Thyroid gland (tissue), 4 donors: ENCODE results near the gene A2M.

Source experiments
- POLR2A ChIP-seq, 2 donors: fragments of 450-650 bp; IDR thresholded peaks; one replicate each; pipeline ENCODE4 v1.6.1; 2017; ENCODE audit warnings: antibody characterized with exemption in 2 of 2, mild to moderate bottlenecking in 2 of 2, moderate library complexity in 1 of 2
- TF ChIP-seq, protein P1 (sequence below), 6 experiments: fragments of 200-600 bp in 3 of 6; fragments of 450-650 bp in 3 of 6; sonication (generic) in 3 of 6; IDR thresholded peaks; one replicate each; pipeline ENCODE4 v1.5.1; 2016 to 2019; ENCODE audit warnings: antibody characterized with exemption in 6 of 6, mild to moderate bottlenecking in 2 of 6, inconsistent platforms in 1 of 6, moderate library complexity in 1 of 6

DNA sequence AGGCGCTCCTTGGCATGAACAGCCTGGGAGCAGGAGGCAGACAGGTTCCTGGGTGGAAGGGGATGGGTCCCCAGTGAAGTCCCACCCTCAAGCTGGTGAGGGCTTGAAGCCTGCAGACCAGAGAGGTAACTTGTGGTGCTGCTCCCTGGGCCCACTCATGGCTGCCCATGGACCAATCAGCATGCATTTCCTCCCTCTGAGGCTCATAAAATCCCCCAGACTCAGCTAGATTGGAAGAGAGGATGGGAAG, 50.2 kb downstream of the A2M start:
- TF ChIP-seq, protein P1, sequence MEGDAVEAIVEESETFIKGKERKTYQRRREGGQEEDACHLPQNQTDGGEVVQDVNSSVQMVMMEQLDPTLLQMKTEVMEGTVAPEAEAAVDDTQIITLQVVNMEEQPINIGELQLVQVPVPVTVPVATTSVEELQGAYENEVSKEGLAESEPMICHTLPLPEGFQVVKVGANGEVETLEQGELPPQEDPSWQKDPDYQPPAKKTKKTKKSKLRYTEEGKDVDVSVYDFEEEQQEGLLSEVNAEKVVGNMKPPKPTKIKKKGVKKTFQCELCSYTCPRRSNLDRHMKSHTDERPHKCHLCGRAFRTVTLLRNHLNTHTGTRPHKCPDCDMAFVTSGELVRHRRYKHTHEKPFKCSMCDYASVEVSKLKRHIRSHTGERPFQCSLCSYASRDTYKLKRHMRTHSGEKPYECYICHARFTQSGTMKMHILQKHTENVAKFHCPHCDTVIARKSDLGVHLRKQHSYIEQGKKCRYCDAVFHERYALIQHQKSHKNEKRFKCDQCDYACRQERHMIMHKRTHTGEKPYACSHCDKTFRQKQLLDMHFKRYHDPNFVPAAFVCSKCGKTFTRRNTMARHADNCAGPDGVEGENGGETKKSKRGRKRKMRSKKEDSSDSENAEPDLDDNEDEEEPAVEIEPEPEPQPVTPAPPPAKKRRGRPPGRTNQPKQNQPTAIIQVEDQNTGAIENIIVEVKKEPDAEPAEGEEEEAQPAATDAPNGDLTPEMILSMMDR (IDR thresholded peaks at IDR 0.05): no peak
- TF ChIP-seq POLR2A (IDR thresholded peaks at IDR 0.05): no peak
